Panc1 (cell line): ENCODE data around the gene MRPS22. TPM values are rescaled to one million over a fixed set of nuclear protein-coding genes. Genes with fewer than 3 reads are reported as not detected.

ENCODE experiments used
- ATAC-seq: fragments of 200-7000 bp; cut with Tn5 transposase; 2 replicates; pipeline ENCODE4 v1.9.1; 2020; ENCODE audit warnings: mild to moderate bottlenecking, moderate library complexity
- BruUV-seq: library from RNA; stranded (reverse); fragments of 400-500 nt; replicated peaks from 2 replicates; lab custom pipeline; 2021; lab: Mats Ljungman, UMichigan
- CTCF ChIA-PET: fragments of 300-600 bp; sonication (Branson Sonifier 250); formaldehyde crosslinking; loops from one replicate; lab custom pipeline; 2022; ENCODE audit warnings: antibody characterized with exemption; lab: Charles Lee
- POLR2A ChIA-PET: fragments of 300-600 bp; sonication (Branson Sonifier 250); formaldehyde crosslinking; loops from one replicate; lab custom pipeline; 2022; ENCODE audit warnings: antibody characterized with exemption; lab: Charles Lee
- DNase-seq: peaks from one replicate; pipeline ENCODE4 v3.0.0-alpha.2; 2010; ENCODE audit warnings: low read depth, low spot score
- H3K27ac ChIP-seq: 2 replicates; pipeline ENCODE4 v1.5.1; 2011; ENCODE audit warnings: mild to moderate bottlenecking, low read length, inconsistent platforms
- H3K27me3 ChIP-seq: fragments of 200-500 bp; sonication (Bioruptor generic); 2 replicates; pipeline ENCODE4 v1.6.0; 2014; ENCODE audit warnings: low read length, inconsistent platforms; ENCODE audit not compliant: control insufficient read depth, insufficient read depth
- H3K36me3 ChIP-seq: fragments of 200-500 bp; sonication (Bioruptor generic); 2 replicates; pipeline ENCODE4 v1.5.1; 2014; ENCODE audit warnings: inconsistent platforms, mild to moderate bottlenecking, low read length, moderate library complexity; ENCODE audit not compliant: control insufficient read depth, insufficient read depth
- H3K4me1 ChIP-seq: 2 replicates; pipeline ENCODE4 v1.5.1; 2011; ENCODE audit warnings: inconsistent platforms, mild to moderate bottlenecking, low read length, moderate library complexity; ENCODE audit not compliant: control insufficient read depth, insufficient read depth
- H3K4me3 ChIP-seq, 2 experiments: 2 replicates each; pipeline ENCODE4 v1.5.1; 2011 to 2012; ENCODE audit warnings: low read depth in 2 of 2, low read length in 2 of 2, mild to moderate bottlenecking in 2 of 2, inconsistent platforms in 1 of 2, moderate library complexity in 1 of 2
- H3K9me3 ChIP-seq: fragments of 200-500 bp; sonication (Bioruptor generic); 2 replicates; pipeline ENCODE4 v1.5.1; 2014; ENCODE audit warnings: low read depth, mild to moderate bottlenecking, inconsistent platforms, low read length, moderate library complexity; ENCODE audit not compliant: control insufficient read depth, insufficient read depth
- POLR2AphosphoS5 ChIP-seq: IDR thresholded peaks from 2 replicates; pipeline ENCODE4 v1.6.1; 2012; ENCODE audit warnings: mild to moderate bottlenecking, low read depth, low read length, moderate library complexity
- SIN3A ChIP-seq: IDR thresholded peaks from 2 replicates; pipeline ENCODE4 v1.6.1; 2012; ENCODE audit warnings: low read depth, mild to moderate bottlenecking, low read length, moderate library complexity, borderline replicate concordance; ENCODE audit not compliant: insufficient read depth
- TCF7L2 ChIP-seq: IDR thresholded peaks from 2 replicates; pipeline ENCODE4 v1.6.1; 2011; ENCODE audit warnings: mild to moderate bottlenecking, low read depth, low read length, inconsistent platforms
- in situ Hi-C: cut with HindIII; loops from 2 replicates; pipeline ENCODE4 v1.10.0; 2016; ENCODE audit warnings: low sequenced_read_pairs, low pct_unique_long_range_greater_than_20kb
- intact Hi-C: fragments of 100-400 bp; cut with micrococcal nuclease; formaldehyde crosslinking; loops from one replicate; pipeline ENCODE4 v1.10.0; 2022; ENCODE audit not compliant: unreplicated experiment
- total RNA-seq: library from RNA; stranded (reverse); gene quantifications from one replicate; pipeline ENCODE4 v1.2.1, GENCODE V29; 2021; ENCODE audit not compliant: unreplicated experiment
- TF ChIP-seq, protein P1 (sequence below), 2 experiments: IDR thresholded peaks; 2 replicates each; pipeline ENCODE4 v1.6.1; 2011 to 2012; ENCODE audit warnings: low read depth in 2 of 2, control low read depth in 1 of 2, low read length in 1 of 2, mild to moderate bottlenecking in 1 of 2, moderate library complexity in 1 of 2; ENCODE audit not compliant: insufficient read depth in 1 of 2
- TF ChIP-seq, protein P2 (sequence below): fragments of 450-650 bp; IDR thresholded peaks from 2 replicates; pipeline ENCODE4 v1.5.1; 2017; ENCODE audit warnings: mild to moderate bottlenecking

The MRPS22 gene
- total RNA-seq, 1 experiment from 2014 or later: 61.9 TPM

GRCh38 chr3:139354661-139355060, 10.8 kb downstream of the MRPS22 start:
- Histone ChIP-seq H3K4me3 (no peak overlapping the region), H3K36me3 (peaks cover 73% of the 10 kb centered on the region), H3K9me3 (no peaks in the 10 kb centered on the region), H3K27ac (no peak overlapping the region), H3K4me1 (no peaks in the 10 kb centered on the region), H3K27me3 (no peaks in the 10 kb centered on the region)
- TF ChIP-seq, protein P1, sequence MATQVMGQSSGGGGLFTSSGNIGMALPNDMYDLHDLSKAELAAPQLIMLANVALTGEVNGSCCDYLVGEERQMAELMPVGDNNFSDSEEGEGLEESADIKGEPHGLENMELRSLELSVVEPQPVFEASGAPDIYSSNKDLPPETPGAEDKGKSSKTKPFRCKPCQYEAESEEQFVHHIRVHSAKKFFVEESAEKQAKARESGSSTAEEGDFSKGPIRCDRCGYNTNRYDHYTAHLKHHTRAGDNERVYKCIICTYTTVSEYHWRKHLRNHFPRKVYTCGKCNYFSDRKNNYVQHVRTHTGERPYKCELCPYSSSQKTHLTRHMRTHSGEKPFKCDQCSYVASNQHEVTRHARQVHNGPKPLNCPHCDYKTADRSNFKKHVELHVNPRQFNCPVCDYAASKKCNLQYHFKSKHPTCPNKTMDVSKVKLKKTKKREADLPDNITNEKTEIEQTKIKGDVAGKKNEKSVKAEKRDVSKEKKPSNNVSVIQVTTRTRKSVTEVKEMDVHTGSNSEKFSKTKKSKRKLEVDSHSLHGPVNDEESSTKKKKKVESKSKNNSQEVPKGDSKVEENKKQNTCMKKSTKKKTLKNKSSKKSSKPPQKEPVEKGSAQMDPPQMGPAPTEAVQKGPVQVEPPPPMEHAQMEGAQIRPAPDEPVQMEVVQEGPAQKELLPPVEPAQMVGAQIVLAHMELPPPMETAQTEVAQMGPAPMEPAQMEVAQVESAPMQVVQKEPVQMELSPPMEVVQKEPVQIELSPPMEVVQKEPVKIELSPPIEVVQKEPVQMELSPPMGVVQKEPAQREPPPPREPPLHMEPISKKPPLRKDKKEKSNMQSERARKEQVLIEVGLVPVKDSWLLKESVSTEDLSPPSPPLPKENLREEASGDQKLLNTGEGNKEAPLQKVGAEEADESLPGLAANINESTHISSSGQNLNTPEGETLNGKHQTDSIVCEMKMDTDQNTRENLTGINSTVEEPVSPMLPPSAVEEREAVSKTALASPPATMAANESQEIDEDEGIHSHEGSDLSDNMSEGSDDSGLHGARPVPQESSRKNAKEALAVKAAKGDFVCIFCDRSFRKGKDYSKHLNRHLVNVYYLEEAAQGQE (IDR thresholded peaks at IDR 0.05; ENCODE audit: insufficient read depth in 1 of 2, low read depth in 2 of 2, low read length in 1 of 2): no peak
- no peak for TF ChIP-seq TCF7L2
- TF ChIP-seq, protein P2, sequence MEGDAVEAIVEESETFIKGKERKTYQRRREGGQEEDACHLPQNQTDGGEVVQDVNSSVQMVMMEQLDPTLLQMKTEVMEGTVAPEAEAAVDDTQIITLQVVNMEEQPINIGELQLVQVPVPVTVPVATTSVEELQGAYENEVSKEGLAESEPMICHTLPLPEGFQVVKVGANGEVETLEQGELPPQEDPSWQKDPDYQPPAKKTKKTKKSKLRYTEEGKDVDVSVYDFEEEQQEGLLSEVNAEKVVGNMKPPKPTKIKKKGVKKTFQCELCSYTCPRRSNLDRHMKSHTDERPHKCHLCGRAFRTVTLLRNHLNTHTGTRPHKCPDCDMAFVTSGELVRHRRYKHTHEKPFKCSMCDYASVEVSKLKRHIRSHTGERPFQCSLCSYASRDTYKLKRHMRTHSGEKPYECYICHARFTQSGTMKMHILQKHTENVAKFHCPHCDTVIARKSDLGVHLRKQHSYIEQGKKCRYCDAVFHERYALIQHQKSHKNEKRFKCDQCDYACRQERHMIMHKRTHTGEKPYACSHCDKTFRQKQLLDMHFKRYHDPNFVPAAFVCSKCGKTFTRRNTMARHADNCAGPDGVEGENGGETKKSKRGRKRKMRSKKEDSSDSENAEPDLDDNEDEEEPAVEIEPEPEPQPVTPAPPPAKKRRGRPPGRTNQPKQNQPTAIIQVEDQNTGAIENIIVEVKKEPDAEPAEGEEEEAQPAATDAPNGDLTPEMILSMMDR: no peak
- no peak for TF ChIP-seq SIN3A
- no peak for TF ChIP-seq POLR2AphosphoS5
- intact Hi-C loops (no loop called here), in situ Hi-C loops (no loop called here)
- DNase-seq: no peak
- POLR2A ChIA-PET: no interaction called here
- no peak; the same call in 1 of the 2 replicates for ATAC-seq
- BruUV-seq: no TSS peak
- CTCF ChIA-PET: interaction anchor here (0.8 to 2.0 kb wide), 6 partner anchors 9 to 423 kb away, joined by 3 to 11 read pairs (median 4); no protein-coding TSS in a partner anchor

DNA sequence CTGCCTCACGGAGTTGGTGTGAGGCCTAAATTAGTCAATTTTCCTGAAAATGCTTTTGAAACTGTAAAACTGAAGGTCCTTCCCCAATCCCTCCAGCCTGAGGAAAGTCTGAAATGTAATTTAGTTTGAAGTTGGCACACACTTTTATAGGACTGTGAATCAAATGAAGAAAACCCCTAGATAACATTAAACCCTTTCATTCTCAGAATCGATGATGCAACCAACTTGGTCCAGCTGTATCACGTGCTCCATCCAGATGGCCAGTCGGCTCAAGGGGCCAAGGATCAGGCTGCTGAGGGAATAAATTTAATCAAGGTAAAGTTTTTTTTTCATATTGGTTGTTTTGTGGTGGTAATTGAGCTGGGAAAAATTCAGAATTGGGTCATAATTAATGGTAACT, 11.7 kb downstream of the MRPS22 start:
- Histone ChIP-seq H3K27ac (no peak overlapping the region), H3K9me3 (no peaks in the 10 kb centered on the region), H3K27me3 (no peaks in the 10 kb centered on the region), H3K4me3 (no peak overlapping the region), H3K36me3 (peaks cover 71% of the 10 kb centered on the region), H3K4me1 (no peaks in the 10 kb centered on the region)
- ChIA-PET CTCF (no interaction called here), POLR2A (no interaction called here)
- DNase-seq: no peak
- no peak for ATAC-seq
- intact Hi-C loops (no loop called here), in situ Hi-C loops (no loop called here)
- no TSS peak for BruUV-seq
- no peak for TF ChIP-seq TCF7L2

- DNase-seq: no peak
These were observed 12.1 kb downstream of the MRPS22 start for GRCh38 chr3:139355891-139356290.

More at GRCh38 chr3:139355891-139356290, 12.1 kb downstream of the MRPS22 start:
- H3K27ac ChIP-seq: no peak overlapping the region
- no peak overlapping the region for H3K4me3 ChIP-seq
- ChIA-PET POLR2A (interaction anchor here (0.5 kb wide), 1 partner anchor 768 kb away, joined by 8 read pairs; no protein-coding TSS in a partner anchor), CTCF (no interaction called here)
- intact Hi-C loops: no loop called here
- no TSS peak for BruUV-seq
- peaks cover 74% of the 10 kb centered on the region for H3K36me3 ChIP-seq
- in situ Hi-C loops: no loop called here
- ATAC-seq: no peak
- no peaks in the 10 kb centered on the region for H3K27me3 ChIP-seq
- no peaks in the 10 kb centered on the region for H3K9me3 ChIP-seq
- no peaks in the 10 kb centered on the region for H3K4me1 ChIP-seq
- TF ChIP-seq POLR2AphosphoS5 (no peak), SIN3A (no peak)
- TF ChIP-seq, protein P2: no peak
- TF ChIP-seq, protein P1 (IDR thresholded peaks at IDR 0.05; ENCODE audit: insufficient read depth in 1 of 2, low read depth in 2 of 2, low read length in 1 of 2): no peak
